Activated CD8-positive, alpha-beta memory T cell treated with anti-CD3 and anti-CD28 coated beads for 4 hours (primary cell): ENCODE data around the gene DHRS11.

ENCODE experiments used
- DNase-seq, 2 donors: peaks; one replicate each; pipeline ENCODE4 v3.0.0-alpha.2; 2020; ENCODE audit warnings: low read depth in 2 of 2

Gene DHRS11

DNA sequence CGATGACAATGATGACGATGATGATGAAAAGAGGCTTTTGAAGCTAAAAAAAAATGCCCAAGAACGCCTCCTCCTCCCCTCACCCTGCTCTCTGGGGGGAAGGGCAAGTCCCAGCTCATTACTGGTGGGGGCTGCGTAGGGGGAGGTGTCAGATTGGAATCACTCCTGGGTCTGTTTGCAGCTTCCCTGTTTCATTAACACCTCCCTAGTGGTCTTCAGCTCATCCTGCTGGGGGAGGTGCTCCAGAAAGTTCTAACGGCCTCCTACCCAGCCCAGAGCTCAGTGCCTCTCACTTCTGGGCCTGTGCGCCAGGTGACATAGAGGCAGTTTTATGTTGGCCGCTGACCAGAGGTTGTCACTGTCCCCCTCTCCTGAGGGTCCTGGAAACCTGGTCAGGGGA, 22.4 kb downstream of the DHRS11 start:
- no peak for DNase-seq

- no peak for DNase-seq
Observed at GRCh38 chr17:36614933-36615332, 23.3 kb downstream of the DHRS11 start.

- no peak for DNase-seq
Observed at GRCh38 chr17:36616061-36617029, 24.7 kb downstream of the DHRS11 start.

- no peak for DNase-seq
Observed at GRCh38 chr17:36617773-36618172, 26.1 kb downstream of the DHRS11 start.

- DNase-seq: no peak
Observed at GRCh38 chr17:36623281-36623680, 31.6 kb downstream of the DHRS11 start.

- no peak for DNase-seq
Observed at GRCh38 chr17:36625188-36625587, 33.5 kb downstream of the DHRS11 start.

DNA sequence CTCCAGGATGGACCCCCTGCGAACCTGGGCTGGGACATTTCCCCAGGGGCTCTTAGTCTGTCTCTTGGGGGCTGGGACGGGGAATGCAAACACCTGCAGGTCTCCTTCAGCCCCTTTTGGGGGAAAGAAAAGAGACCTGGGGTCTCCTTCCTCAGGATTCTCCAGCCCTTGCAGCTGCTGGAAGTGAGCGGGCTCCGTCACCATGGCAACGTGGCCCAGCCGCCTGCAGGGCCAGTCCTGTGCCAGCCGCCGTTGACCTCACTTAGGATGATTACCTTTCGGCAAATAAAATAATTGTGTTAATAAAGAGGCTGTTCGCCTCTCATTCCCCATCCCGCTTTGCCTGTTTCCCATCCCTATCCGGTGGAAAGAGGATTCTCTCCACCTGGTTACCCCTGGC, 35.4 kb downstream of the DHRS11 start:
- no peak for DNase-seq

- no peak for DNase-seq
Observed at GRCh38 chr17:36628576-36628975, 36.9 kb downstream of the DHRS11 start.

DNA sequence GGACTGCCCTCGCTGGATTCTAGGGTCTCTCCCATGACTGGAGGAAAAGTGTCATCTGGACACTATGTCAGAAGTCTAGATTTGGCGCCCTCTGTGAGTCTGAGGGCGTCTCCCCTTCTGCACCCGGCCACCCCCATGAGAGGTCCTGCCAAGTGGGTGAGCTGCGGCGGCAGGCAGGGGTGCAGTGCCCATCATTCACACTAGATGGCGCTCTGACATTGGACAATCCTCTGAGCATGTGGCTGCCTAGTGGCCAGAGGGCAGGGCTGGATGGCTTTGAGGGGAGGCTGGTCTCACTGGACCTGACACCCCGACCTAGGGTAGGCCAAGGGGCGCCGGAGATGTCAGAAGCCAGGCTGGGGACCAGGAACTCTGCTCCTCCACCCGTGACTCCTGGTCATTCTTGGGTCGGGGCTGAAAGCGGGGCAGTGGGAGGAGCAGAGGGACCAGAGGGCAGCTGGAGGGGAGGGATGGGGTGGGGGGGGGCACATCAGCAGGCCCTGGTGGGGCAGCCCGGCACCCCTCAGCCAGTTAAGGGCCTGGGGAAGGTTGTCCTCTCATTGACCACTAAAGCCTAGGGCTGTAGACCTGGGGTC, 37.7 kb downstream of the DHRS11 start:
- DNase-seq: peak; percentile 52 to 54

GRCh38 chr17:36629970-36630502, 38.4 kb downstream of the DHRS11 start:
- no peak for DNase-seq

GRCh38 chr17:36631022-36631421, 39.3 kb downstream of the DHRS11 start:
- no peak for DNase-seq

DNA sequence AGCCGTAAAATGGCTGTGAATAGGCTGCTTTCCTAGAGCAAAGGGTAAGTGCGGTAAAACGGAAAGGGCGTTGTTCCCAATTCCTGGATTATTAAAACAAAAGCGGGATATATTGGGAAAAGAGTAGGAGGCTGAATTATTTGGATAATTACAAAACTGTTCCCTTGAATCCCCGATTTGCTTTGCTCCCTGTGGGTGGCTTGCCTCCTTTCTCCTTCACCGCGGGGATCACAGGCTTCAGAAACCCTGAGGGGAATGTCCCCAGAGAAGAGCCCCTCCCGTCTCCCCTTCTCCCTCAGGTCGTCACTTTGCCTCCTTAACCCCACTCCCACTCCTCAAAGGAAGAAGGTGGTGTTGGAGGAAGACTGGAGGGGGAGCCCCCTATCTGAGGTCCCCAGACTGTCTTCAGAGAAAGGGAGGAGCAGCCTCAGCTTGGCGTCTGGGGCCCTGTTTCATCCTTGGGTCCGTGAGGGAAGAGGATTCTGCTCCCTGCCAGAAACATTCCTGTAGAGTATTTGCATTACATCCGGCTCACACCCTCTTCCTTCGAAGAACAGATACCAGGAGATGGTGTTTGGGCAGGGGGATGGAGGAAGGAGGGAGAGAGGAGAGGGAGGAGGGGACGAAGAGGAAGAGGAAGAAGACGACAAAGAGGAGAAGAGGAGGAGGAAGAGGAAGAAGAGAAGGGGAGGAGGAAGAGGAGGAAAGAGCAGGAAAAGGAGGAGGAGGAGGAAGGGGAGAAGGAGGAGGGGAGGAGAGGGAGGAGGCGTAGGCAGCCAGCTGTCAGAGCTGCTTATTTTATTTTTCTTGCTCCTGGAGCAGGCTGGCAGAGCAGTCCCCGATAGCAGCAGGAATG, 41.5 kb downstream of the DHRS11 start:
- DNase-seq: no peak

GRCh38 chr17:36640346-36640745, 48.7 kb downstream of the DHRS11 start:
- DNase-seq: no peak

DNA sequence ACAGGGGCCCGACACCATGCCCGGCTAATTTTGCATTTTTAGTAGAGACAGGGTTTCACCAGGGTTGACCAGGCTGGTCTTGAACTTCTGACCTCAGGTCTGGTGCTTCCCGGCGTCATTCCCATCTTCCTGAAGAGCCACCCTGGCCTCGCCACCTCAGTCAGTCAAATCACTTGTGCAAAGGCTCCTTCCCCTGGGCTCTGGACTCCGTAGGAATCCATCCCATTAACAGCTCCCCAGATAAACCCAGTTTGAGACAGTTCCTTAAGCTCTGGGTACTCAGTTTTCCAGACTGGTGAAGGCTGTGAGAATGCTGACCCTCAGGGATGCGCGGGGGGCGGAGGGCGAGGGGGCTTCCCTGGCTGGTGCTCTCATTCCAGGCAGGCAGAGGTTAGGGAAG, 49.2 kb downstream of the DHRS11 start:
- no peak for DNase-seq

DNA sequence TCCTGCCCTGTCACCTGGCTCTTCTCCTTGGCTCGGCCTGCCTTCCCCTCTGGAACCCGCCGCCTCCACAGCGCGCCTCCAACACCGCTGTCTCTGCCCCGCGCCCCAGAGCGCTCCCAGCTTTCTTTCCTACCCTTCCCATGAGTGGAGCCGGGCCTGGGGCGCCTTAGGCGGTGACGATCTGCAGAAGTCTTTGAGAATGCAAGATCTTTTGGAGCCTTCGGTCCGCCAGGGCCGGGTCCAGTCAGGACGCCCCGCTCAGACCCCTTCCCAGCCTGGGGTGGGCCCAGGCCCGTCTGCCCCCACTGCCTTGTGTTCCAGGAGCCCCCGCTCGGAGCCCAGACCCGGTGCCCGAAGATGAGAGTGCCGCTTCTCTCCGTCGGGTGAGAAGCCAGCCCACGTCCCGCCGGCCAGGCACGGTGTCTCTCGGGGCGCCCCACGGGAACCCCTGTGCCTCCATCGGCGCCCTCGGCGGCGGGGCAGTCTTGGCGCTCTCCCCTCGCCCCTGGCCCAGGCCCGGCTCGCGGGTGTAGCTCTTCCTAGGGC, 49.7 kb downstream of the DHRS11 start:
- no peak for DNase-seq

DNA sequence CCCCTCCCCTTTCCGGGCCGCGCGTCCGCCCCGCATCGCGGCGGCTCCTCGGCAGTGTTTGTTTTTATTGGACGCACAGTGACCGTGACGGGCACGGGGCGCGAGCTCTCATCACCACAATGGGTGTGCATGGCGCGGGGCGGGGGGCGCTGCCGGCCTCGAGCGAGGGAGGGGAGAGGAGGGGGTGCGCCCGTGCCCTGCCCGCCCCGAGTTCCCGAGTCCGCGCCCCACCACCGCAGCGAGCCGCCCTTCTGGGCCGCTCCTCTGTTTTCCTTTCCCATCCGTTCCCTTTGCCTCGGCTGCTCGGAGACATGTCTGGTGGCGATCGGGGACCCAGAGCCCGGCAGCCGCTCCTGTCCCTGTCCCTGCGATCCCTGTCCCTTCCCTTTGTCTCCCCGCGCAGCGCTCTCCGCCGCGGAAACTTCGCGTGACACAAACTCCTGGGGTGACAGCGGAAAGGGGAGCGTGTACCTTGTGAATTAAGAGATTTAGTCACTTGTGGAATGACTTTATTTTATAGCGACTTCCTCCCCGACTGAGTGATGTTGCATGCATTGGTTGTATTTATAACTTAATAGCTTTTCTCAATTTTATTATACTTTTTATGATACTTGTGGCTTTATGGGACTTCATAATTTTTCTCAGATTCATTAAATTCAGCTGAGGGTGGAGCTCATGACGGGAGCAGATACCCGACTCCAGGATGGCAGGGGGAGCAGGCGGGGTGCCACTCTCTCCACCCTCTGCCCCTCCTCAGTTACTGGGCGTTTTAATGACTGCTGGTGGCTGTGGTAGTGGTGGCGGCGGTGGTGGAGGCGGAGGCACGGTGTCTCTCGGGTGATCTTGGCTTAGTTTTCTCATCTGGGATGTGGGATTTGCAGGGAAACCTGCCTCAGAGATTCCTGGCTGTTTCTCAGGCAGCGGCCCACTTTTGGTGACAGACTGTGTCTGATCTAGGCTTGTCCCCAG, 50.5 kb downstream of the DHRS11 start:
- DNase-seq: no peak

- no peak for DNase-seq
Observed at GRCh38 chr17:36643086-36643685, 51.5 kb downstream of the DHRS11 start.

- no peak for DNase-seq
Observed at GRCh38 chr17:36645422-36645821, 53.7 kb downstream of the DHRS11 start.

DNA sequence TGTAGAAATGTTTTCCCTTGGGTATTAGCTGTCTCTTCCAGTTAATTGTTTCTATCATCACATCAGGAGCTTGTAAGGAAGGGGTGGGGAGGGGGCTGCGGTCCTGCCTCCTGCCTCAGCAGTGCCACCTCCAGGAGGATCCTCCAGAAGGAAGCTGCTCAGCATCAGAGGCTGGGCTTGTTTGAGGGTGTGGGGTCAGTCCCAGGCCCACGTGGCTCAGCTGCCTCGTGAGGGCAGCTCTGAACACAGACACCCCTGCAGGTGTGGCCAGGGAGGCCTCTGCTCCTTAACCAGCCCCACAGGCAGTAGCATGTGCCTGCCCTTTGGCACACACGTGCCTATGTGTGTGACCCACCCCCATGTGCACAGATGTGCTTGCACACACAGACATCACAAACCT, 56.0 kb downstream of the DHRS11 start:
- no peak for DNase-seq
